Fibroblast of the conjunctiva (primary cell): Measurements from ENCODE around the gene MAGIX.
A peak's percentile ranks its signal among the peaks of the same experiment; 100 is the strongest.
"Not testable (repeated sequence)": the region's sequence is repeated elsewhere in the genome, so short reads cannot be mapped to it uniquely, and the experiment has no call there.

Experiments
- DNase-seq: peaks from one replicate; pipeline ENCODE4 v3.0.0-alpha.2; 2010; ENCODE audit warnings: low read depth

Gene MAGIX

DNA sequence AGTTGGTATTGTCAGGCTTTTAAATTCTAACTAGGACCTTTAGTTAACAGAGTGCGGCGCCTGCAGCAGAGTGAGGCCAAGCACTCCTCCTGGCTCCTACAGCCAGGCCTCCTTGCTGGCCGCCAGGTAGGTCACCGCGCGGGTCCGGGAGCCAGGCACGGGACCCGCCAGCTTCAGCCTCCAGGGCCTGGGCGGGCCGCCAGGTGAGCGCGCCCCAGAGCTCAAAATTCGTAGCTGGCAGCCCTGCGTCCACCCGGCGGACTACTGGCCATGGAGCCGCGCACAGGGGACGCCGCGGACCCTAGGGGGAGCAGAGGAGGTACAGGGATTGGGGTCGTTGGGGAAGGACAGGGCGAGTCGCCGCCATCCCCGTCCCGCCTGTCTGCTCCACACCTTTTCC is at the start of gene MAGIX:
TSS of gene MAGIX (plus strand) at position 139 of the 400 bp plus-strand sequence. CDS start at position 271, 132 bp downstream.
- no peak for DNase-seq

DNA sequence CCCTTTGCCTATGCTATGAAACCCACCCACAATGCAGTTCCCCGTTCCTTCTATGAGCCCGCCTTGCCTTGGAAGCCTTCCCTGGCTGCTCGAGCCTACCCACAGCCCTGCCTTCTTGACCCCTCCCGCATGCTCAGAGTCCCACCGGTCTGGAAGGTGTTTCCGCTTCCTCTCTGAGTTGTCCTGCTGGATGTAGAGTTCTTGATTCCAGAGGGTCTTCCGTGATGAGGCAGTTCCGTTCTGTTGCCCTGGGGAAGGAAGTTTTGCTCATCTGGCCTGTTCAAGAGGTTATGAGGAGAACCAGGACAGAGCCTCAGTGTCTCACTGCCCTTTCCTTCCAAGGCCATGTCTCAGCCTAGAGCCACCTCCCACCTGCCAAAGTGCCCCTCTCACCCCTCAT is 46.5 kb upstream of the MAGIX start:
- DNase-seq: no peak

DNA sequence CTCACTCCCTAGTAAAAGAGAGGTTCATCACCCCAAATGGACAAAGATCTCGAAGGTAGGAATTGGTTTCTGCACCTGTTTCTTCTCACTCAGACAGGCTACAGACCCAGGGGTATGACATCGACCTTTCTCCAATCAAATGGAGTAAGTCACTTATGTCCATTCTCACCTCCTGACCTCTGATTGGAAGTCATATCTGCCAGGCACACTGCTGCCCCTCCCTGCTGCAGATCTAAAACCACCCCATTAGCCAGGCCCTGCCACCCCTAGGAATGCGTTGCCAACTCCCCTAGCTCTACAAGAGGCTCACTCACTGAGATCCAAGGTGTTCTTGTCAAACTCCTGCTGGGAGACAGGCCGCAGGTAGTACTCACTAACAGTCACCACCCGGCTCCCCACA is 45.8 kb upstream of the MAGIX start:
- DNase-seq: no peak

DNA sequence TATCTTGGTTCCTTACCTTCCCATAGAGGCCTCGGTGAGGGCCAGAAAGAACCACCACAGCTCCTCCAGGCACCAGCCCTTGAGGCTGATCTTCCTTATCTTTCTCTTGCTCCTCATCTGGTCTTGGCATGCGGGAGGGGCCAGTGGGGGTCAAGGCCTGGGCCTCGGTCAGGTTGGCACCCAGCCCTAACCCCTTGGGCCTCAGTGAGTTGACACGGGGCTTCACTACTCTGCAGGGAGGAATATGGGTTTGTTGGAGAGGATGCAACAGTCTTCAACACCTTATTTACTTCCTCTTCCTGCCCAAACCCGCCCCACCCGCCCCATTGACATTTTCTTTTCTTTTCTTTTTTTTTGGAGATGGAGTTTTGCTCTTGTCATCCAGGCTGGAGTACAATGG is 45.0 kb upstream of the MAGIX start:
- DNase-seq: no peak

DNA sequence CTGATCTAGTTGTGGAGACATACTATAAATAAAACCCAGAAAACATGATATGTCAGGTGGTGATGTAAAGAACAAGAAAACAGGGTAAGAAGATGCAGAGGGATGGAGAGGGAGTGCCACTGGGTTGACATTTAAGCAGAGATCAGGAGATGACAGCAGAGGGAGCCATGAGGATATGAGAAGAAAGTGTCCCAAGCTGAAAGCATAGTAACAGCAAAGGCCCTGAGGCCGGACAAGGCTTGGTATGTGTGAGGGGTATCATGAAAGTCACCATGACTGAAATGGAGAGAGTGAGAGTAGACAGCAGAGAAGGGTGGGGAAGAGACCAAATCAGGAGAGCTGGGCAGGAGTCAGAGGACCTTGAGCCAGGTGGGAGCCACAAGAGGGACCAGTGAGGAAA is 42.5 kb upstream of the MAGIX start:
- DNase-seq: no peak

DNA sequence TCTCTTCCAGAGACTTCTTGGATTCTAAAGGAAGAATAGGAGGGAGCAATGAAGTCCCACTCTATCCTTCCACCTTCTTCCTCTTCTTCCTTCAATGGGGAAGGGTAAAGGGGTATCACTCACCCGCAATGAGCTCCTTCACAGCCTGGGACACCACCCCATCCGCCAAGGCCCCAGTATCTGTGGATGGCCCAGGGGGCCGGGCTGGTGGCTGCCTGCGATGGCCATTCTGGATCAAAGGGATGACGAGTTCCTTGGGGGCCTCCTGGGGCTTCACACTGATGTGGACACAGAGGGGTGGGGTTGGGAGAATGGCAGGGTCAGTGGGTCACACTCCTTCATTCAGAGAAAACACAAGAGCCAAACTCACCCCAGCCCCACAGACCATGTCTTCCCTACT is 40.1 kb upstream of the MAGIX start:
- DNase-seq: no peak

DNA sequence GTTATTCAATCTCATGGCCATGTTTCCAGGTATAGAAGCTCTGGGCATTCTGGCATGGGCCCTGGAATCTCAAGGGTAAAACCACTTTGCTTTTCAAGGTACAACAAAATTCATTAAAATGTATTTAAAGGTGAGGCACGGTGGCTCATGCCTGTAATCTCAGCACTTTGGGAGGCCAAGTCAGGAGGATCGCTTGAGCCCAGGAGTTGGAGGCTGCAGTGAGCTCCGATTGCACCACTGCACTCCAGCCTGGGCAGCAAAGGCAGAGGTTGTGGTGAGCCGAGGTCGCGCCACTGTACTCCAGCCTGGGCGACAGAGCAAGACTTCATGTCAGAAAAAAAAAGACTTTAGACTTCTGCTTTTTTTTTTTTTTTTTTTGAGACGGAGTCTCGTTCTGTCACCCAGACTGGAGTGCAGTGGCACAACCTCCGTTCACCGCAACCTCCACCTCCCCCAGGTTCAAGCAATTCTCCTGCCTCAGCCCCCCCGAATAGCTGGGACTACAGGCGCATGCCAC is 34.8 kb upstream of the MAGIX start:
- DNase-seq: not testable (repeated sequence)

DNA sequence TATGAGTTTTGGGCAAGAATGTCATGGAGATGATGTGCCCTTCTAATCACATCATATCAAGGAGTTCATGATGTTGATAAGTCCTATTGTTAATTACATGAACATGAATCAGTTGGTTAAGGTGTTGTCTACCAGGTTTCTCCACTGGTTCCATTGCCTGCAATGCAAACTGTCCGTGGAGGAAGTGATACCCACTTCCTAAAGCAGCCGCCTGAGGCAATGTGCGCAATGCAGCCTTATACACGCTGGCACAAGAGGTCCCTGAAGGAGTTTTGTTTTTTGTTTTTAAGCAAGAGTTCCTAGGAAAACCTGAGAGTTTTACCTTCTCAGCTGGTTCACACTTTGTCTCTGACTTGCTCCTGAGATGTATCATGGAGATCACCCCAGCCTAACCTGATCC is 33.1 kb upstream of the MAGIX start:
- no peak for DNase-seq

DNA sequence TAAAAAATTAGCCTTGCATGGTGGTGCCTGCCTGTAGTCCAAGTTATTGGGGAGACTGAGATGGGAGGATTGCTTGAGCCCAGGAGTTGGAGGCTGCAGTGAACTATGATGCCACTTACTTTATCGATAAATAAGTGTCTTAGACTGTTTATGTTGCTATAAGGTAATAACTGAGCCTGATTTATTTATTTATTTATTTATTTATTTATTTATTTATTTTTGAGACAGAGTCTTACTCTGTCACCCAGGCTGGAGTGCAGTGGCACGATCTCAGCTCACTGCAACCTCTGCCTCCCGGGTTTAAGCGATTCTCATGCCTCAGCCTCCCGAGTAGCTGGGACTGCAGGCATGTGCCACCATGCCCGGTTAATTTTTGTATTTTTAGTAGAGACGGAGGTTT is 30.3 kb upstream of the MAGIX start:
- not testable (repeated sequence) for DNase-seq

DNA sequence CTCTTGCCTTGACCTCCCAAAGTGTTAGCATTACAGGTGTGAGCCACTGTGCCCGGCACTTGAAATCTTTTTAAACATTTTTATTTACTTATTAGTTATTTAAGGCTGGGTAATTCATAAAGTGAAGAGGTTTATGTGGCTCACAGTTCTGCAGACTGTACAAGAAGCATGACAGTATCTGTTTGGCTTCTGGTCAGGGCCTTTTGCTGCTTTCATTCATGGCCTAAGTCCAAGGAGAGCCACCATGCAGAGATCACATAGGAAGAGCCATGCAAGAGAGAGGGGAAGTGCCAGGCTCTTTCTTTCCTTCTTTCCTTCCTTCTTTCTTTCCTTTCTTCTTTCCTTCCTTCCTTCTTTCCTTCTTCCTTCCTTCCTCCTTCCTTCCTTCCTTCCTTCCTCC is 28.8 kb upstream of the MAGIX start:
- no peak for DNase-seq

DNA sequence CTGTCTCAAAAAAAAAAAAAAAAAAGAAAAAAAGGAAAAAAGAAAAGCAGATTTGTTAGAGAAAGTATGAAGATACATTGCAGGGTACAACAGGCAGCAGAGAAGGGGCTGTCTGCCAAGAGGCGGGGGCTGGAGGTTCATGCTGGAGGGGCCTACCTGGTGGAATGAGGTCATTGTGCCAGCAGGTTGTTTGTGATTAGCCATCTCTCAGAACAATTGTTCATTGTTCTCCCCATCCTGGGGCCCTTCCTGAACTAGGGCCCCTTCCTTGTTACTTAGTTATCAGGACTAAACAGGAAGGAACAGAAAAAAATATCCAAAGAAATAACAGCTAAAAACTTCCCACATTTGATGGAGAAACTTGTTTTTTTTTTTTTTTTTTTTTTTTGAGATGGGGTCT is 25.1 kb upstream of the MAGIX start:
- DNase-seq: no peak

DNA sequence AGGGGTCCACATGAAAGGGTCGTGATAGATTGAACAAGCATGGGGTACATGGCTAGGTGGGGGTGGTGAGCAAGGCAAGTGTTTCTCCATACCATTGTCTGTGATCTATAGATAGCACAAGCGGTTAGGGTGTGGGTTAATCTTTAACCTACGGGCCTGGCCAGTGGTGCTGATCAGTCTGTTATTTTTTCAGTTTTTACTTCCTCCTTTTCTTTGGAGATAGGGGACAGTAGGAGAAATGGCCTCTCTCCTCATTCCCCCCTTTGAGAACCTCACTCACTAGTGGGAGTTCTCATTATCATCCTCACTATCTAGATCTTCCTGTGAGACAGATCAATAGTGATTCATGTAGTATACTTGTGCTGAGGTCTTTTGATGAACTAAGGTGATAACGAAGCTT is 22.8 kb upstream of the MAGIX start:
- no peak for DNase-seq

DNA sequence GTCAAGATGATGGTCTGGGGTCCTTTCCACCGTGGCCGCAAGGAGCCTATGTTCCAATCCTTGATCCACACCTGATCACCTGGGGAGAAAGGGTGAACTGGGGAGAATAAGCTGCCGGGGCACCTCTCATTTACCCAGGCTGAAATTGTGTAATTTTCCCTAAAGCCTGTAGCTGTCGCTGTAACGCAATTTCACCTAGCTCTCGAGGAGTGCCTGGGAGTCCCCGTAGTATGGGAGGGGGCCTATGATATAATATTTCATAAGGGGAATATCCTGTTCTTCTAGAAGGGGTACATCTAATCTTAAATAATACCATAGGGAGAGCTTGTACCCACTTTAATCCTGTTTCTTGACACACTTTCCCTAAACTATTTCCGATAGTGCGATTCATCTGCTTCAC is 20.3 kb upstream of the MAGIX start:
- DNase-seq: not testable (repeated sequence)

DNA sequence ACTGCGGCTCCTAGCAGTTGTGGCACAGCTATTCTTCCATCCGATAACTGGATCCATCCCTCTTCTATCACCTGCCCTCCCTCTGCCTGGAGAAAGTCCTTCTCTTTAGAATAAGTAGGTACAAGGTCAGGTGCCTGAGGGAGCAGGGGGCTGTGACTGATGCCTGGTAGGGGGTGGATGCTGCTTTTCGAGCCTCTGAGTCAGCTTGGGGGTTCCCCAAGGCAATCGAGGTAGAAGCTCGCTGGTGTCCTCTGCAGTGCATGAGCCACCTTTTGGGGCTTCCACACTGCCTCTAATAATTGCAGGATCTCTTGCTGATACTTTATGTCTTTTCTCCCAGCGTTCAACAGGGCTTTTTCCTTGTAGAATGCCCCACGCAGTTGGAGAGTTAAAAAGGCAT is 19.4 kb upstream of the MAGIX start:
- not testable (repeated sequence) for DNase-seq

DNA sequence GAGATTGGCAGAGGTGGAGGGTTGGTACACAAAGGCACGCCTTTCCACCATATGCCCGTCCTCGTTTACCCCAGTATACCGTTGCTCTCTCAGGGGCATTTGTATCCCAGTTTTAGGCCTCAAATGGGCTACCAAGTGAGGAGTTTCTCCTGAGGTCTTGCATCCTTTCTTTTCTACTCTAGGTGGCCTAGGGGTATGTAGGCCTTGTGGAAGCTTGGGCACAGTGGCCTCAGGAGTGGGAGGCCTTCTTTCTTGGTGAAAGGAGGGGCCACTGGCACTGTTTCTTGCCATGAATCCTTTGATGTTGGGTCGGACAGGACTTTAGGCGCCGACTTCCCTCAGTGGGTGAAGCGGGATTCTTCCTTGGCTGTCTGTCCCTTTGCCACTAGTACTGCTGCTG is 15.3 kb upstream of the MAGIX start:
- no peak for DNase-seq

DNA sequence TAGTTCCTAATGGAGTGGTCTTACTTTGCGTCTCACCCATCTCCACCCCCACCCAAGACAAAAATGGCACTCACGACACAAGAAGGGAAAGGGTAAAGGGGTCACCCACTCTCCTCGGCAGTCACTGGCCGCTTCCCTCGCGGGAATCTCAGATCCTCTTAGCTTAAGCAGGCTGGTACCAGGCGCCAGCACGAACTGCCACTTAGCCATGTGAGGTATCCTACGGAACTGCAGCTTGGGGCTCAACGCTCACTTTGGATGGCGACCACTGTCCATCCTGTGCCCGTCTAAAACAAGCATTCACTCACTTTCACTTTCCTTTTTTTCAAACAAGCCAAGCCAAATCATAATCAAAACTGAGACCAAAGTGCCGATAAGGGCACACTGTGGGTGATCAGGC is 14.6 kb upstream of the MAGIX start:
- DNase-seq: no peak

DNA sequence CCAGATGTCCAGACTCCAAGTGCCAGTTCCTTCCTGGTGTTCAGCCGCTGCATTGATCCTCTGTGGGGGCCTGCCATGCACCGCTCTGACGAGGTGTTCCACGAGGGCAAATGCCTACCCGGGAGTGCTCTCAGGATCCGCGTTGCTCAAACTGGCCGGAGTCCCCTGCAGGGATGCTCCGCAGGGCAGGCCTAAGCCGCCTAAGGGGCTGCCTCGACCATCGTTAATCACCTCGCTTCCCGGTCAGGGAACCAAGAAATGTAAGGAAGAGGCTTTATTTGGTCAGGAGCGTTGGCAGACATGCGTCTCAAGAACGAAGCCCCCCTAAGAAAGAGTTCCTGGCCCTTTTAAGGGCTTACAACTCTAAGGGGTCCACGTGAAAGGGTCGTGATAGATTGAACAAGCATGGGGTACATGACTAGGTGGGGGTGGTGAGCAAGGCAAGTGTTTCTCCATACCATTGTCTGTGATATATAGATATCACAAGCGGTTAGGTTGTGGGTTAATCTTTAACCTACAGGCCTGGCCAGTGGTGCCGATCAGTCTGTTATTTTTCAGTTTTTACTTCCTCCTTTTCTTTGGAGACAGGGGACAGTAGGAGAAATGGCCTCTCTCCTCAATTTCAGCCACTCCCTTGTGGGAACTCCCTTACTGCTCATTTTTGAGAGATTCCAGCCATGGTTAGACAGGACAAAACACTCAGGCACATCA is 14.0 kb upstream of the MAGIX start:
- DNase-seq: not testable (repeated sequence)

DNA sequence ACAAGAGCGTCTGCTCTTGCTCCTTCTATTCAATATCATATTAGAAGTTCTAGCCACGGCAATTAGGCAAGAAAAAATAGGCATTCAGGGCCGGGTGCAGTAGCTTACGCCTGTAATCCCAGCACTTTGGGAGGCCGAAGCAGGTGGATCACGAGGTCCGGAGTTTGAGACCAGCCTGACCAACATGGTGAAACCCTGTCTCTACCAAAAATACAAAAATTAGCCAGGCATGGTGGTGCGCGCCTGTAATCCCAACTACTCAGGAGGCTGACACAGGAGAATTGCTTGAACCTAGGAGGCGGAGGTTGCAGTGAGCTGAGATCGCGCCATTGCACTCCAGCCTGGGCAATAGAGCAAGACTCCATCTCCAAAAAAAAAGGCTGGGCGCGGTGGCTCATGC is 13.3 kb upstream of the MAGIX start:
- DNase-seq: not testable (repeated sequence)

DNA sequence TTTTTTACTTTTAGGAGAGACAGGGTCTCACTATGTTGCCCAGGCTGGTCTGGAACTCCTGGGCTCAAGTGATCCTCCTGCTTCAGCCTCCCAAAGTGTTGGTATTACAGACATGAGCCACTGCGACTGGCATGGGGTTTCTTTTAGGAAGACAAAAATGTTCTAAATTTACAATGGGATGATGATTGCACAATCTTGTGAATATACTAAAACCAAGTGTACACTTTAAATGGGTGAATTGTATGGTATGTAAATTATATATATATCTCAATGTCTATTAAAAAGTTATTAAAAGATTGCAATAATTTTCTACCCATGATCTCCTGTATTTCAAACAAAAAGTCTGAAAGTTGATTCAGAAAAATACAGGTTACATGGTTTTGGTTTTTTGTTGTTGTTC is 9.1 kb upstream of the MAGIX start:
- no peak for DNase-seq

DNA sequence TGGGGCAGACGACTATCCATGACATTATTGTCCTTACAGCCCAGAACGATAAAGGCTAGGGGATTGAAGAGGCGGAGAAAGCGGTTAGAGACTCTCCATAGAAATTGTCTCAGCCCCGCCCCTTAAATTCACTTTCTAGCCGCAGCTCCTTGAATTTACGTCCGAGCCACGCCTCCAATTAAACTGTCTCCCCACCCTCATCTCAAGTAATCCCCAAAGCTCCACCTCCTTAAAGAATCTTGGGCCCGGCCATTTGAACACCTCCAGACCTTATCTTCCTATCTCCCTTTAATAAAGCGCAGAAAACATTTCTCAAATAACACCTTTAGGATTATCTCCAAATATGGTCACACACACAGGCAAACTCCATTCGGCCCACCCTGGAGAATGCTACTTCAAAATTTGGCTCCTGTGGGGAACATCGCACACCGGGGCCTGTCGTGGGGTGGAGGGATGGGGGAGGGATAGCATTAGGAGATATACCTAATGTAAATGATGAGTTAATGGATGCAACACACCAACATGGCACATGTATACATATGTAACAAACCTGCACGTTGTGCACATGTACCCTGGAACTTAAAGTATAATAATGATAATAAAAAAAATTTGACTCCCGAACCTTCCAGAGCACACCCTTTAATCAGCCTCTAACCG is 7.2 kb upstream of the MAGIX start:
- no peak for DNase-seq

DNA sequence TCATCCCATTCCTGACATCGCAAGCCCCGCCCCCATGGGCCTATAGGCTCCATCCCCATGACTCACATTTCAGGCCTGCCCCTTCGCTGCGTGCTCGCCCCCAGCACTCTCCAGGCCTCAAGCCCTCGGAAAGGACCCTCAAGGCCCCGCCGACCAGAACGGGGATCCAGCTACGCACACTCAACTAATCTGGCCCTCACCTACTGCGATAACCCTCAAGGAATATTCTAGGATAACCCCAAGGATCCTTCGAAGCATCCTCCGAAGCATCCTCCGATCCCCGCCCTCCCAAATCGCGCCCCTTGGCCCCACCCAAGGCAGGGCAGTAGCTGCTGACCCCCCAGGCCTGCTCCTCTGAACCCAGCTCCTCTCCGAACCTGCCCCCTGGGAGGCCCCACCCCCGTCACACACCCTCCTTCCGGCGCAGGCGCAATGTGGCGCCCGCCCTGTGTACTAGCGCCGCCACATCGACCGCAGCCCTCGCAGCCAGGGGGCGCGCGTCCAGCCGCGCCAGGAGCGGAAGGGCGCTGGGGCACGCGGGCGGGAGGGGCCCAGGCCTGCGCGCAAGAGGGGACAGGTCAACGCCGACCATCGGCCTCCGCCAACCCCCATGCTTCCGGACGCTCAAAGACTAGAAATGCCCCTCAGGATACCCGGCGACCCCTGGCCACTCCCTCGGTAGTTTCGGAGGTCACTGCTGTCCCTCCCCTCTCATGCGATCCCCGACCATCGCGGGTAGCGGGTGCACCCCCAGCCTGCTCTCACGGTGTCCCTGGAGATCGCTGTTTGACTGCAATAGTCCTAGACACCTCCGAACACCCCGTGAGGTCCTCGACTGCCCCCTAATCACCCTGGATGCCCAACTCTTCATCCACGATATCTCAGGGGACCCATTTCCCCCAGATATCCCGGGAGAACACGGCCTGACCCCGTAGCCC is 6.4 kb upstream of the MAGIX start:
- DNase-seq: peak; percentile 81

DNA sequence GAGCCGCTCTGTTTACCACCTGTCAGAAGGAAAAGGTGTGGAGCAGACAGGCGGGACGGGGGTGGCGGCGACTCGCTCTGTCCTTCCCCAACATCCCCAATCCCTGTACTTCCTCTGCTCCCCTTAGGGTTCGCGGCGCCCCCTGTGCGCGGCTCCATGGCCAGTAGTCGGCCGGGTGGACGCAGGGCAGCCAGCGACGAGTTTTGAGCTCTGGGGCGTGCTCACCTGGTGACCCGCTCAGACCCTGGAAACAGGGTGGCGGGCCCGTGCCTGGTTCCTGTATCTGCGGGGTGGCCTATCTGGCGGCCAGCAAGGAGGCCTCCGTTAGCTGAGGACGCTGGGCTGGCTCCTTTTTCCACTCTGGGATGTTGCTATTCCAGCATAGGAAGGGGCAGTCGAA is 5.4 kb upstream of the MAGIX start:
- DNase-seq: no peak

DNA sequence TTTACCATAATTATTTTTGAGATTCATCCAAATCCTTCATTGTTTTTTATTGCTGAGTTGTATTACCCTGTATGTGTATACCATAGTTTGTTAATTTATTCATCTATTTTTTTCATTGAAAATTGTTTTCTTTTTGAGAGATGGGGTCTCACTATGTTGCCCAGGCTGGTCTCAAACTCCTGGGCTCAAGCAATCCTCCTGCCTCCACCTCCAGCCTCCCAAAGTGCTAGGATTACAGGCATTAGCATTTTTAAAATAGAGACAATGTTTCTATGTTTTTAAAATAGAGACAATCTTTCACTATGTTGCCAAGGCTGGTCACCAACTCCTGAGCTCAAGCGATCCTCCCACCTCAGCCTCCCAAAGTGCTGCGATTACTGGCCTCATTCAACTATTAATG is 1.6 kb upstream of the MAGIX start:
- no peak for DNase-seq
